ENCODE measurements around the gene PDZRN4. TPM values are rescaled to one million over a fixed set of nuclear protein-coding genes. Genes with fewer than 3 reads are reported as not detected.
"Not testable (repeated sequence)": the region's sequence is repeated elsewhere in the genome, so short reads cannot be mapped to it uniquely, and the experiment has no call there.

The PDZRN4 gene
- total RNA-seq, 1 donor from 2014 or later = 24.8 TPM

DNA sequence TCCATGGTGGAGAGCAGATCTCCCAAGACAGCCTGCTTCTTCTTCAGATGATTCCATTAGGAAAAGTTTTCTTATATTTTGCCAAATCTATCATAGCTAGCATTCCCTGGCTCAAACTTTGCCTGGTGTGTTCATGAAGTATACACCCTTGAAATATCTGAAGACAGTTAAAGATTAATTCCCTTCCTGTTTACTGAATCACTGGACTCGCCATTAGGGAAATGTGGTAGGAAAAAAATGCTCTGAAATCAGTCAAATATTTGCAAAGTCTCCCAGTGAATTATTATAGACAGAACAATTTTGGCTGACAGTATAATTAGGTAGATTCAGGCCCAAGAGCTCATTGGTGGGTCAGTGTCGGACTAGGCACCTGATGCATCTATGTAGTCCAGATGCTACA is 86.5 kb downstream of the PDZRN4 start:
- Histone ChIP-seq H3K9me3 (no peaks in the 10 kb centered on the region), H3K27ac (no peak overlapping the region), H3K27me3 (no peaks in the 10 kb centered on the region), H3K4me1 (no peaks in the 10 kb centered on the region), H3K4me3 (no peak overlapping the region), H3K36me3 (no peaks in the 10 kb centered on the region)
- TF ChIP-seq POLR2A (IDR thresholded peaks at IDR 0.05) (no peak), CTCF (IDR thresholded peaks at IDR 0.05) (no peak), POLR2AphosphoS5 (IDR thresholded peaks at IDR 0.05; ENCODE audit: insufficient read depth in 1 of 2, low read depth in 1 of 2) (no peak)
- intact Hi-C loops (cut with DNase I) = no loop called here
- no peak for DNase-seq (ENCODE audit: extremely low spot score in 2 of 2)

- no peak for DNase-seq (ENCODE audit: extremely low spot score in 2 of 2)
- Histone ChIP-seq H3K4me1 (no peaks in the 10 kb centered on the region), H3K9me3 (no peaks in the 10 kb centered on the region), H3K27ac (no peak overlapping the region), H3K4me3 (no peak overlapping the region), H3K27me3 (no peaks in the 10 kb centered on the region), H3K36me3 (no peaks in the 10 kb centered on the region)
- intact Hi-C loops (cut with DNase I) = no loop called here
- TF ChIP-seq POLR2AphosphoS5 (IDR thresholded peaks at IDR 0.05; ENCODE audit: insufficient read depth in 1 of 2, low read depth in 1 of 2) (no peak), POLR2A (IDR thresholded peaks at IDR 0.05) (no peak), CTCF (IDR thresholded peaks at IDR 0.05) (peak in 1 of 3 experiments; percentile 22)
Observed at GRCh38 chr12:41277100-41277945, 89.2 kb downstream of the PDZRN4 start.

GRCh38 chr12:41277946-41278267 is 89.8 kb downstream of the PDZRN4 start:
- H3K27me3 ChIP-seq = no peaks in the 10 kb centered on the region
- no peak for TF ChIP-seq POLR2AphosphoS5 (IDR thresholded peaks at IDR 0.05; ENCODE audit: insufficient read depth in 1 of 2, low read depth in 1 of 2)
- TF ChIP-seq CTCF (IDR thresholded peaks at IDR 0.05) = no peak
- TF ChIP-seq POLR2A (IDR thresholded peaks at IDR 0.05) = no peak
- no peak overlapping the region for H3K27ac ChIP-seq
- H3K4me3 ChIP-seq = no peak overlapping the region
- H3K9me3 ChIP-seq = no peaks in the 10 kb centered on the region
- H3K4me1 ChIP-seq = no peaks in the 10 kb centered on the region
- no peaks in the 10 kb centered on the region for H3K36me3 ChIP-seq
- no peak for DNase-seq (ENCODE audit: extremely low spot score in 2 of 2)
- intact Hi-C loops (cut with DNase I) = no loop called here

DNA sequence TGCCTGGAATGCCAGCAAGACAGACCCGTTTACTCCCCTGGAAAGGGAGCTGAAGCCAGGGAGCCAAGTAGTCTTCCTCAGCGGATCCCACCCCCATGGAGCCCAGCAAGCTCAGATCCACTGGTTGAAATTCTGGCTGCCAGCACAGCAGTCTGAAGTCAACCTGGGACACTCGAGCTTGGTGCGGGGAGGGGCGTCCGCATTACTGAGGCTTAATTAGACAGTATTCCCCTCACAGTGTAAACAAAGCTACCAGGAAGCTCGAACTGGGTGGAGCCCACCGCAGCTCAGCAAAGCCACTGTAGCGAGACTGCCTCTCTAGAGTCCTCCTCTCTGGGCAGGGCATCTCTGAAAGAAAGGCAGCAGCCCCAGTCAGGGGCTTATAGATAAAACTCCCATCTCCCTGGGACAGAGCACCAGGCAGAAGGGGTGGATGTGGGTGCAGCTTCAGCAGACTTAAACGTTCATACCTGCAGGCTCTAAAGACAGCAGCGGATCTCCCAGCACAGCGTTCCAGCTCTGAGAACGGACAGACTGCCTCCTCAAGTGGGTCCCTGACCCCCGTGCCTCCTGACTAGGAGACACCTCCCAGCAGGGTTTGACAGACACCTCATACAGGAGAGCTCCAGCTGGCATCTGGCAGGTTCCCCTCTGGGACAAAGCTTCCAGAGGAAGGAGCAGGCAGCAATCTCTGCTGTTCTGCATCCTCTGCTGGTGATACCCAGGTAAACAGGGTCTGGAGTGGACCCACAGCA is 92.4 kb downstream of the PDZRN4 start:
- H3K27ac ChIP-seq; intact Hi-C loops (cut with DNase I); H3K9me3 ChIP-seq; H3K36me3 ChIP-seq; DNase-seq (ENCODE audit: extremely low spot score in 2 of 2); H3K4me1 ChIP-seq; H3K27me3 ChIP-seq; H3K4me3 ChIP-seq: not testable (repeated sequence)

- H3K9me3 ChIP-seq; H3K36me3 ChIP-seq; intact Hi-C loops (cut with DNase I); H3K4me1 ChIP-seq; H3K27ac ChIP-seq; DNase-seq (ENCODE audit: extremely low spot score in 2 of 2); H3K4me3 ChIP-seq; H3K27me3 ChIP-seq: not testable (repeated sequence)
Observed at GRCh38 chr12:41285470-41285869, 97.3 kb downstream of the PDZRN4 start.

DNA sequence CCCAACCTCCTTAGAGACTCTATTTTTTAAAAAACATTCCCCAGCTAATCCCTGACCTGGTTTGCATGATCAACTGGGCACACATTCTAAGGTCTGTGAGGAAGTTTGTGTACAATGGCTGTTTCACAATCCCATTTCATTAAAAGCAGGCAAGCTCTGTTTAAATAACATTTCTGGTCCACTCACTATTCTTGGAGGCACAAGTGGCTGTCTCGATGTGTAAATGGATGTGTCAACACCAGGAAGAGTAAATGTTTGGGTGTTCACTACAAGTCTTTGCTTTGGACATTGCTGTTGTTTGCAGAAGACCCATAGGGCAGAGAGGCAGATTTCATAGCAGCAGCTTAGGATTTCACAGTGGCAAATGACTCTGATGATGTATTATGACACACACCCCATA is 98.3 kb downstream of the PDZRN4 start:
- Histone ChIP-seq H3K4me3 (no peak overlapping the region), H3K27me3 (no peaks in the 10 kb centered on the region), H3K9me3 (no peaks in the 10 kb centered on the region), H3K36me3 (no peaks in the 10 kb centered on the region), H3K4me1 (no peaks in the 10 kb centered on the region), H3K27ac (no peak overlapping the region)
- intact Hi-C loops (cut with DNase I) = no loop called here
- TF ChIP-seq POLR2AphosphoS5 (IDR thresholded peaks at IDR 0.05; ENCODE audit: insufficient read depth in 1 of 2, low read depth in 1 of 2) (no peak), POLR2A (IDR thresholded peaks at IDR 0.05) (no peak), CTCF (IDR thresholded peaks at IDR 0.05) (no peak)
- no peak for DNase-seq (ENCODE audit: extremely low spot score in 2 of 2)
